ENCODE data around the gene CHD5. TPM values are rescaled to one million over a fixed set of nuclear protein-coding genes. Genes with fewer than 3 reads are reported as not detected.

Gene CHD5
- total RNA-seq, 1 experiment from 2014 or later, result 6.1 TPM

DNA sequence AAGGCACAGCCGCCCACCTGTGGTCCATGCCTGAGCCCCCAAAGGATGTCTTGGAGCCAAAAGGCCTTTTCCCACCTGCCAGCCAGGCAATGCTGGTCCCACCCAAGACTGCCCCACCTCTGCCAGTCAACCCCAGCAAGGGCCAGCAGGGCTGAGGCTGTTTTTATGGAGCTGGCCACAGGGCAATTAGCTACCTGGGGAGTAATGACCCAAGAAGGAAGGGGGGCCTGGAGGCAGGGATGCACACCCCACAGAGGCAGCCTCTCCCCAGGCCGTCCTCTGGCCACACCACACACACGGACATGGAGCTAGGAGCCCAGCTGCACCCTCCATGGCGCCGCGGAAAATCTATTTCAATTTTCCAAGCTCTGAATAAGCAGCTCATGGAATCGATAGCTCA lies 27.2 kb downstream of the CHD5 start:
- Histone ChIP-seq H3K4me2 (ENCODE audit: low read length) (no peak overlapping the region), H3K4me1 (ENCODE audit: control insufficient read depth in 1 of 2, insufficient read depth in 2 of 2, low read length in 2 of 2) (peaks cover 19 to 33% of the 10 kb centered on the region in 2 experiments), H3K27me3 (ENCODE audit: insufficient read depth, low read length) (no peaks in the 10 kb centered on the region), H4K20me1 (ENCODE audit: insufficient read depth) (no peaks in the 10 kb centered on the region), H3K9me2 (ENCODE audit: insufficient read depth) (no peaks in the 10 kb centered on the region), H3K79me2 (ENCODE audit: insufficient read depth, low read length) (no peaks in the 10 kb centered on the region), H3K36me3 (ENCODE audit: control insufficient read depth in 1 of 2, insufficient read depth in 2 of 2, low read length in 2 of 2) (no peaks in the 10 kb centered on the region), H3K27ac (ENCODE audit: low read depth, low read length) (no peak overlapping the region), H3K9ac (ENCODE audit: low read length) (no peak overlapping the region), H3K4me3 (replicated peaks in 1 of 2; ENCODE audit: low read depth in 1 of 2, low read length in 2 of 2) (no peak overlapping the region), H2AFZ (ENCODE audit: low read depth, low read length, poor library complexity, severe bottlenecking) (no peak overlapping the region), H3K9me3 (ENCODE audit: control insufficient read depth in 1 of 2, insufficient read depth in 1 of 2, low read depth in 1 of 2, low read length in 2 of 2) (no peaks in the 10 kb centered on the region)
- TF ChIP-seq, protein P1, sequence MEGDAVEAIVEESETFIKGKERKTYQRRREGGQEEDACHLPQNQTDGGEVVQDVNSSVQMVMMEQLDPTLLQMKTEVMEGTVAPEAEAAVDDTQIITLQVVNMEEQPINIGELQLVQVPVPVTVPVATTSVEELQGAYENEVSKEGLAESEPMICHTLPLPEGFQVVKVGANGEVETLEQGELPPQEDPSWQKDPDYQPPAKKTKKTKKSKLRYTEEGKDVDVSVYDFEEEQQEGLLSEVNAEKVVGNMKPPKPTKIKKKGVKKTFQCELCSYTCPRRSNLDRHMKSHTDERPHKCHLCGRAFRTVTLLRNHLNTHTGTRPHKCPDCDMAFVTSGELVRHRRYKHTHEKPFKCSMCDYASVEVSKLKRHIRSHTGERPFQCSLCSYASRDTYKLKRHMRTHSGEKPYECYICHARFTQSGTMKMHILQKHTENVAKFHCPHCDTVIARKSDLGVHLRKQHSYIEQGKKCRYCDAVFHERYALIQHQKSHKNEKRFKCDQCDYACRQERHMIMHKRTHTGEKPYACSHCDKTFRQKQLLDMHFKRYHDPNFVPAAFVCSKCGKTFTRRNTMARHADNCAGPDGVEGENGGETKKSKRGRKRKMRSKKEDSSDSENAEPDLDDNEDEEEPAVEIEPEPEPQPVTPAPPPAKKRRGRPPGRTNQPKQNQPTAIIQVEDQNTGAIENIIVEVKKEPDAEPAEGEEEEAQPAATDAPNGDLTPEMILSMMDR (IDR thresholded peaks at IDR 0.05 in 2 of 3, conservative IDR thresholded peaks at IDR 0.05 in 1 of 3; ENCODE audit: borderline replicate concordance in 1 of 3, insufficient read depth in 1 of 3, low read depth in 2 of 3, low read length in 2 of 3), result no peak
- TF ChIP-seq, protein P2, sequence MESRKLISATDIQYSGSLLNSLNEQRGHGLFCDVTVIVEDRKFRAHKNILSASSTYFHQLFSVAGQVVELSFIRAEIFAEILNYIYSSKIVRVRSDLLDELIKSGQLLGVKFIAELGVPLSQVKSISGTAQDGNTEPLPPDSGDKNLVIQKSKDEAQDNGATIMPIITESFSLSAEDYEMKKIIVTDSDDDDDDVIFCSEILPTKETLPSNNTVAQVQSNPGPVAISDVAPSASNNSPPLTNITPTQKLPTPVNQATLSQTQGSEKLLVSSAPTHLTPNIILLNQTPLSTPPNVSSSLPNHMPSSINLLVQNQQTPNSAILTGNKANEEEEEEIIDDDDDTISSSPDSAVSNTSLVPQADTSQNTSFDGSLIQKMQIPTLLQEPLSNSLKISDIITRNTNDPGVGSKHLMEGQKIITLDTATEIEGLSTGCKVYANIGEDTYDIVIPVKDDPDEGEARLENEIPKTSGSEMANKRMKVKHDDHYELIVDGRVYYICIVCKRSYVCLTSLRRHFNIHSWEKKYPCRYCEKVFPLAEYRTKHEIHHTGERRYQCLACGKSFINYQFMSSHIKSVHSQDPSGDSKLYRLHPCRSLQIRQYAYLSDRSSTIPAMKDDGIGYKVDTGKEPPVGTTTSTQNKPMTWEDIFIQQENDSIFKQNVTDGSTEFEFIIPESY (IDR thresholded peaks at IDR 0.05; ENCODE audit: extremely low read depth, insufficient replicate concordance, low read length), result no peak
- TF ChIP-seq, protein P3, sequence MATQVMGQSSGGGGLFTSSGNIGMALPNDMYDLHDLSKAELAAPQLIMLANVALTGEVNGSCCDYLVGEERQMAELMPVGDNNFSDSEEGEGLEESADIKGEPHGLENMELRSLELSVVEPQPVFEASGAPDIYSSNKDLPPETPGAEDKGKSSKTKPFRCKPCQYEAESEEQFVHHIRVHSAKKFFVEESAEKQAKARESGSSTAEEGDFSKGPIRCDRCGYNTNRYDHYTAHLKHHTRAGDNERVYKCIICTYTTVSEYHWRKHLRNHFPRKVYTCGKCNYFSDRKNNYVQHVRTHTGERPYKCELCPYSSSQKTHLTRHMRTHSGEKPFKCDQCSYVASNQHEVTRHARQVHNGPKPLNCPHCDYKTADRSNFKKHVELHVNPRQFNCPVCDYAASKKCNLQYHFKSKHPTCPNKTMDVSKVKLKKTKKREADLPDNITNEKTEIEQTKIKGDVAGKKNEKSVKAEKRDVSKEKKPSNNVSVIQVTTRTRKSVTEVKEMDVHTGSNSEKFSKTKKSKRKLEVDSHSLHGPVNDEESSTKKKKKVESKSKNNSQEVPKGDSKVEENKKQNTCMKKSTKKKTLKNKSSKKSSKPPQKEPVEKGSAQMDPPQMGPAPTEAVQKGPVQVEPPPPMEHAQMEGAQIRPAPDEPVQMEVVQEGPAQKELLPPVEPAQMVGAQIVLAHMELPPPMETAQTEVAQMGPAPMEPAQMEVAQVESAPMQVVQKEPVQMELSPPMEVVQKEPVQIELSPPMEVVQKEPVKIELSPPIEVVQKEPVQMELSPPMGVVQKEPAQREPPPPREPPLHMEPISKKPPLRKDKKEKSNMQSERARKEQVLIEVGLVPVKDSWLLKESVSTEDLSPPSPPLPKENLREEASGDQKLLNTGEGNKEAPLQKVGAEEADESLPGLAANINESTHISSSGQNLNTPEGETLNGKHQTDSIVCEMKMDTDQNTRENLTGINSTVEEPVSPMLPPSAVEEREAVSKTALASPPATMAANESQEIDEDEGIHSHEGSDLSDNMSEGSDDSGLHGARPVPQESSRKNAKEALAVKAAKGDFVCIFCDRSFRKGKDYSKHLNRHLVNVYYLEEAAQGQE (IDR thresholded peaks at IDR 0.05; ENCODE audit: low read depth), result no peak
- TF ChIP-seq ZFX (IDR thresholded peaks at IDR 0.05), result no peak
- no peak for TF ChIP-seq SIN3A (IDR thresholded peaks at IDR 0.05; ENCODE audit: low read depth)
- TF ChIP-seq CEBPB (IDR thresholded peaks at IDR 0.05; ENCODE audit: low read depth), result no peak
- no peak for TF ChIP-seq FOSL1 (IDR thresholded peaks at IDR 0.05; ENCODE audit: low read depth)
- TF ChIP-seq EZH2 (IDR thresholded peaks at IDR 0.05), result no peak
- TF ChIP-seq POLR2A (IDR thresholded peaks at IDR 0.05; ENCODE audit: borderline replicate concordance, extremely low read depth, insufficient read depth, insufficient read length), result no peak
- no peak for TF ChIP-seq POLR2AphosphoS5 (IDR thresholded peaks at IDR 0.05; ENCODE audit: low read depth, low read length)
- ChIA-PET POLR2A (no interaction called here), RAD21 (ENCODE audit: low non-redundant PET in 1 of 2, low total read pairs in 2 of 2, uncharacterized antibody in 2 of 2, unreplicated experiment in 2 of 2) (no interaction called here), CTCF (no interaction called here)
- BruUV-seq (replicated peaks), result no TSS peak
- ATAC-seq, result no peak
- intact Hi-C loops (cut with micrococcal nuclease), result no loop called here
- DNase-seq (ENCODE audit: low read depth, low spot score), result no peak
